Lower leg skin (tissue), 4 donors: ENCODE results near the gene PRDM15. TPM values are rescaled to one million over a fixed set of nuclear protein-coding genes. Genes with fewer than 3 reads are reported as not detected.

Experiments
- DNase-seq, 2 donors: peaks; one replicate each; pipeline ENCODE4 v3.0.0-alpha.2; 2019; ENCODE audit warnings: low spot score in 2 of 2
- H3K4me3 ChIP-seq: fragments of 200-600 bp; sonication (generic); 2 replicates; pipeline ENCODE4 v1.5.1; 2017; ENCODE audit warnings: mild to moderate bottlenecking, low read depth; ENCODE audit not compliant: poor library complexity, severe bottlenecking
- POLR2A ChIP-seq, 2 donors: fragments of 450-650 bp; IDR thresholded peaks; one replicate each; pipeline ENCODE4 v1.6.1; 2016 to 2017; ENCODE audit warnings: antibody characterized with exemption in 2 of 2, mild to moderate bottlenecking in 1 of 2, moderate library complexity in 1 of 2
- WGBS, 2 donors: methylation state at CpG; one replicate each; pipeline ENCODE4 v1.1.5; 2018; 5-methylcytosine and 5-hydroxymethylcytosine counted together
- intact Hi-C: fragments of 100-400 bp; cut with DNase I; formaldehyde crosslinking; loops from one replicate; pipeline ENCODE4 v1.15.0; 2023; ENCODE audit warnings: low total_unique reads
- total RNA-seq, 4 donors: library from RNA; depleted of rRNA; stranded (reverse); fragments of >200 nt; gene quantifications; one replicate each; pipeline ENCODE4 v1.1.0, GENCODE V29; 2016
- TF ChIP-seq, protein P1 (sequence below), 3 donors: fragments of 450-650 bp; IDR thresholded peaks; one replicate each; pipeline ENCODE4 v1.5.1; 2016; ENCODE audit warnings: antibody characterized with exemption in 3 of 3, mild to moderate bottlenecking in 3 of 3, moderate library complexity in 2 of 3

PRDM15 gene
- total RNA-seq, 4 donors from 2014 or later: 4.7 to 26.9 (median 9.1) TPM

DNA sequence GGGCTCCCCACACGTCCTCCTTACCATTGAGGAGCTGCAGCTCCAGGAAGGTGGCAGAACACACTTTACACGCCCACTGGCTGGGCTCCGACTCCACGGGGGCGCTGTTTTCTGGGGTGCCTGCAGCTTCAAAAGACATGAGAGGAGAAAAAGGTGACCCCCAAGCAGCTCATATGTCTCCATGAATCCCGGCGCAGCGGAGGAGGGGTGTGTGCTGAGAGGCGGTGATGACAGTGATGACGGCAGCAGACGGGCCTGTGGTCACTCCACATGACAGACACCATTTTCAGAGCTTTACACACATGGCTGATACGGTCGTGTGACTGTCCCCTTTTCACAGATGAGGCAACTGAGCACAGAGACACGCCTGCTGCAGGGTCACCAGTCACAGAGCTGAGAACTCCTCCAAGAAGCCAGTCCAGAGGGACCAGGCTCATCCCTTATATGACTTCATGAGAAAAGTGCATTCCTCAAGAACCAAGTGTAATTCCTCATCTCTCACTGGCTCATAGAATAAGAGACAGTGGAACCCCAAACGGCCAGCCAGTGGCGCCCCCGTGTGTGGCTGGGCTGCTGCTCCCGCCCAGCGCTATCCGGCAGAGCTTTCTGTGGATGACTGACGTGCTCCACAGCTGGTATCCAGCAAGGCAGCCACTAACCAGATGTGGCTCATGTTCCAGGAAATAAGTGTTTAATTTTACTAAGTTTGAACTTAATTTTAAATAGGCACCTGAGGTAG is 31.9 kb downstream of the PRDM15 start:
- no peak for DNase-seq
- H3K4me3 ChIP-seq: no peak overlapping the region
- WGBS, 2 donors: 75 to 86% methylated on average over 21 of the region's 21 CpGs
- TF ChIP-seq, protein P1, sequence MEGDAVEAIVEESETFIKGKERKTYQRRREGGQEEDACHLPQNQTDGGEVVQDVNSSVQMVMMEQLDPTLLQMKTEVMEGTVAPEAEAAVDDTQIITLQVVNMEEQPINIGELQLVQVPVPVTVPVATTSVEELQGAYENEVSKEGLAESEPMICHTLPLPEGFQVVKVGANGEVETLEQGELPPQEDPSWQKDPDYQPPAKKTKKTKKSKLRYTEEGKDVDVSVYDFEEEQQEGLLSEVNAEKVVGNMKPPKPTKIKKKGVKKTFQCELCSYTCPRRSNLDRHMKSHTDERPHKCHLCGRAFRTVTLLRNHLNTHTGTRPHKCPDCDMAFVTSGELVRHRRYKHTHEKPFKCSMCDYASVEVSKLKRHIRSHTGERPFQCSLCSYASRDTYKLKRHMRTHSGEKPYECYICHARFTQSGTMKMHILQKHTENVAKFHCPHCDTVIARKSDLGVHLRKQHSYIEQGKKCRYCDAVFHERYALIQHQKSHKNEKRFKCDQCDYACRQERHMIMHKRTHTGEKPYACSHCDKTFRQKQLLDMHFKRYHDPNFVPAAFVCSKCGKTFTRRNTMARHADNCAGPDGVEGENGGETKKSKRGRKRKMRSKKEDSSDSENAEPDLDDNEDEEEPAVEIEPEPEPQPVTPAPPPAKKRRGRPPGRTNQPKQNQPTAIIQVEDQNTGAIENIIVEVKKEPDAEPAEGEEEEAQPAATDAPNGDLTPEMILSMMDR (IDR thresholded peaks at IDR 0.05): no peak
- no peak for TF ChIP-seq POLR2A (IDR thresholded peaks at IDR 0.05)
- intact Hi-C loops: no loop called here

DNA sequence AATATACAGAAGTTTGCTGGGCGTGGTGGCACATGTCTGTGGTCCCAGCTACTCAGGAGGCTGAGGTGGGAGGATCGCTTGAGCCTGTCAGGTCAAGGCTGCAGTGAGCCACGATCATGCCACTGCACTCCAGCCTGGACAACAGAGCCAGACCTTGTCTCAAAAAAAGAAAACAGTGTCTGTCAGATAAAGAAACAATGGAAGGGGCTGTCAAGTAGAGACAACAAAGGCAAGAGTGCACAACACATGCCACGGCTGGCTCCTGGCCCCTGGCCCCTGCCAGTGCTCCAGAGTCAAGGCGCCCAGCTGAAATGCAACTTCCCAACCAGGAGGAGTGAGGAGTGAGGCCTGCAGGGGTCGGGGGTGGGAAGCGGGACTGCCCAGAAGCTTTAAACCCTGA is 32.6 kb downstream of the PRDM15 start:
- 92 to 93% methylated on average over 7 of the region's 7 CpGs for WGBS, 2 donors
- TF ChIP-seq, protein P1 (IDR thresholded peaks at IDR 0.05): no peak
- no peak for TF ChIP-seq POLR2A (IDR thresholded peaks at IDR 0.05)
- H3K4me3 ChIP-seq: no peak overlapping the region
- no peak for DNase-seq
- intact Hi-C loops: no loop called here

DNA sequence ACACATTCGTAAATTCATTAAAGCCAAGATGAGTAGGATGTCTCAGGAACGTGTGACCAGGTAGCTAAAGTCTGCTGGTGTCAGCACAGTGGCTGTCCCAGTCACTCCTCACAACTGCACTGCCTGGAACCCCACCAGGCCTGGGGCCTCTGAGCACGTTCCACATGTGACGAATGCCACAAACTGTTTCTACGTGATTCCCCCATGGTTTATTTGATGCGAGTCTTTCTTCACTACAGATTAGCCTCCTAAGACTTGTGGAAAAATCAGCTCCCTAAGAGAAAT is 33.2 kb downstream of the PRDM15 start:
- 83 to 89% methylated on average over 6 of the region's 6 CpGs for WGBS, 2 donors
- DNase-seq: no peak
- no peak overlapping the region for H3K4me3 ChIP-seq
- TF ChIP-seq, protein P1 (IDR thresholded peaks at IDR 0.05): no peak
- no peak for TF ChIP-seq POLR2A (IDR thresholded peaks at IDR 0.05)
- intact Hi-C loops: no loop called here

DNA sequence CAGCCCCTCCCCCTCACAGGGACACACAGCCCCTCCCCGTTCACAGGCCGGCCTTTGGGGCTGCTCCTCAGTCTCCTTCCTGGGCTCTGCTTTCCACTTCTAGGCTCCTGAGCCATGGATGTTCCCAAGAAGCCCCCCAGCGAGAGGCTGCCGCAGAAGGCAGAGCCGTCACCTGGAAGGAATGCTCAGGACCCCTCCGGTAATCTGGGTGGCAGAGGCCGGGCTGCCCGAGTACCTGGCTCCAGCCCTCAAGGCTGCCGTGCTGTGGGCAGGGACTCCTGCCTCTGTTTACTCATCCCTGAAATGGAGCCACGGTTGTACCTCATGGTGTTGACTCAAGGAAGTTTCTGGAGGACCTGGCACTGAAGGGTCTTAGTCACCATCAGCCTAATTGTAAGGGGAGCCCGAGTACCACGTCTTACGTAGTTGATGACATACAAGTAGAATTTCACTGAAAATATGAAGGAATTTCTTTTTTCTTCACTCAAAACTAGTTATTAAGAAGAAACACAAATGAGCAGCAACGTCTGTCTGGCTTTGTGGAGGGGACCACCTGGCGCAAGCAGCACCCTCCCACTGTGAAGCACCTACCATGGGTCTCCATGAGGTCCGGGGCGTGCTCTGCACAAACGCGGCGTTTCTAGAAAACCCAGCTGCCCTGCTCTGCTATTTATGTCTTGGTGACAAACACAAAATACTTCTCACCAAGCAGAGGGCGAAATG is 33.7 kb downstream of the PRDM15 start:
- 92 to 94% methylated on average over 17 to 18 of the region's 21 CpGs for WGBS, 2 donors
- intact Hi-C loops: no loop called here
- DNase-seq: no peak
- no peak overlapping the region for H3K4me3 ChIP-seq
- TF ChIP-seq, protein P1 (IDR thresholded peaks at IDR 0.05): no peak
- TF ChIP-seq POLR2A (IDR thresholded peaks at IDR 0.05): no peak

DNA sequence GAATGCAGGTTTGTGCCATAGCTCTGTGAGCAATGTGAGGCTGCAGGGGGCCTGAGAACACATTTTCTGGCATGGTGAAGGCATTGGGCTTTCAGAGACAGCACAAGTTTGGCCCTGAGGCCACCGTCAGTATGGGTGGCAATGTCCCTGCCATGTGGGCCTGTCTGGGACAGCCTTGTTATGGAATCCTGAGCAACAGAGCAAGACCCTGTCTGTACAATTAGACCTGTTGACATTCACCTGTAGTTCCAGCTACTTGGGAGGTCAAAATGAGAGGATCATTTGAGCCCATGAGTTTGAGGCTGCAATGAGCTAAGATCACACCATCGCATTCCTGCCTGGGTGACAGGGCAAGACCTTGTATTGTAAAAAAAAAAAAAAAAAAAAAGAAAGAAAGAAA is 35.6 kb downstream of the PRDM15 start:
- intact Hi-C loops: no loop called here
- TF ChIP-seq, protein P1 (IDR thresholded peaks at IDR 0.05): no peak
- no peak for TF ChIP-seq POLR2A (IDR thresholded peaks at IDR 0.05)
- no peak for DNase-seq
- WGBS, 2 donors: 95 to 100% methylated on average over 1 to 2 of the region's 2 CpGs
- H3K4me3 ChIP-seq: no peak overlapping the region
